ENCODE measurements around the gene LLCFC1. TPM values are rescaled to one million over a fixed set of nuclear protein-coding genes. Genes with fewer than 3 reads are reported as not detected.

LLCFC1 gene
- not detected in 2 replicates for total RNA-seq

DNA sequence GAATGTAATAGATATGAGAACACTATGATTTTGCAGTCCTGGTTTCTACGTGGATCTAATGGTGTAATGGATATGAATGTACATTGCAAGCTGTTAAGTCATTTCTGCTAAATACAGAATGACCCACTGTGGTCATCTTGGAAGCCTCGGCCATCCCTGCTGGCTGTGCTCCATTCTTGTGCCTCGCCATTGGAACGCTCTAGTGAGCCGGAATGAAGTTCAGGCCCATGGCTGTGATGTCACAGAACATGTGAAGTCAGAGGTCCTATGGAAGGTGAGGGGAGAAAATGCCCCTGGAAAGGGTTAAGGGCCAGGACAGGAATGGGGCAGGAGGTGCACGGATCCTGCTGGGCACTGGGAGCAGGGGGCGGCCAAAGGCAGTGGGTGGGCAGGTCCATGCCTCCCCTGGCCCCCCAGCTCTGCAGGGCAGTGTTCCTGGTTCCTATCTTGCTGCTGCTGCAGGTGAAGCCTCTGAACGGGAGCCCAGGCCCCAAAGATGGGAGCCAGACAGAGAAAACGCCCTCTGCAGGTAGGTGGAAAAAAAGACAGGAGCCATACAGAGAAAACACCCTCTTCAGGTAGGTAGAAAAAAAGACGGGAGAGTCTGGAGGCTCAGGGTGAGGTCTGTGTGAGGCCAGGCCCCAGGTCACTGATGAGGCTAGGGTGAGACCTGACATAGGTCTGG is at the start of gene LLCFC1:
TSS of gene LLCFC1 (plus strand) at position 259 of the 685 bp plus-strand sequence. CDS start at position 397, 138 bp downstream.

DNA sequence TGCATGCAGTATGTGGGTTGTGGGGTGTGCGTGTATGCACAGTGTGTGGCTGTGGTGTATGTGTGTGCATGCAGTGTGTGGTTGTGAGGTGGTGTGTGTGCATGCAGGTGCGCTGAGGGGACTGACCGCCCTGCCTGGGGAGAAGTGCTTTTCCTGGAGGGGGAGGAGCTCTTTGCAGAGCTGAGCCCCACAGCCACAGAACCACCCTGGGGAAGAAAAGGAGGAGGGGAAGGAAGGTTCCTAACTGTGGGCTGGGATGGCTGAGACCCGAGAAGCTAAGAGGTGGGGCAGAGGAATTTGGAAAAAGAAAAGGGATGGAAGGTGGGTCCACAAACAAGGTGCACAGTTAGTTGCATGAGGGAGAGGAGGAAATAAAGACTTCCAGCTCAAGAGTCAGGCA is 5.7 kb upstream of the LLCFC1 start, which contains the start of gene TRPV5:
TSS of gene TRPV5 (minus strand) at position 123 of the 400 bp plus-strand sequence. CDS start 287 bp downstream, outside the sequence.

DNA sequence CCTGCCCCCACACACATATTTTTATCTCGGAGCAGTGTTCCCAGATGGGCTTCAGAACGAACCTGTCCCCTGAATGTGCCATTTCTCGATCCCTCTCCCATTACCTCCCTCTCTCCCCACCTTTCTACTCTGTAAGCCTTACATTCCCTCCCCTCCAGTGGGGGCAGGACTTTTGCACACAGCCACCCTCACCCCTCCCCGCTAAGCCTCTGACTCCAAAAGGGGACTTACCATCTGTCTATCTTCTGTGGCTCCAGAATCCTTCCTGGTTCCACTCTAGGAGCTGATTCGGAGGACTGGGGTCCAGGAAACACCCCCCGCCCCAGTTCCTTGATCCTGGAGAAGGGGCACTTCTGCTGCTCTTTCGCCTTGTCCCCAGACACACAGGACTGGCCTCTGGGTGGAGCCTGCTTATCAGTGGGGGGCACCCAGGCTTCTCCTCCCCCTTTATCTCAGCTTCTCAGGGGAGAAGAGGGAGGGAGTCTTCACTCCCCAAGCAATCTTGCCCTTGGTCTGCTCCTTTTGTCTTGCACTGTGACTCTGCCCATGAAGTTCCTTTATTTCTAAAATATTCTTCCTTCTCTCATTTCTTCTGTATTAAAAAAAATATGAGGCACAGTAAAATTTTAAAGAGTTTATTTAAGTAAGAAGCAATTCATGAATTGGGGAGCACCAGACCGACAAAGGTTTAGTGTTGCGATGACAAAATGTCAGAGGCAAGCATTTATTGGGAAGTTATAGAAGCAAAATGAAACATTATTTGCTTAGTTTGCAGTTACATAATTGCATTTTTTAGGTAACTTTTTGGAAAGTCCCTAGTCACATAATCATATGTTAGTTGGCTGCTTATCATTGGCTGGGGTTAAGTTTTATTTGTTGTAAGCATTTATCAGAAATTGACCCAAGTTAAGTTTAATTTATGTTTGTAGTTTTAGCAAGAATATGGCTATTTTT is 23.0 kb downstream of the LLCFC1 start, which contains the start of gene KEL:
TSS of gene KEL (minus strand) at position 391 of the 954 bp plus-strand sequence. CDS start at position 234, 157 bp downstream.

Other genes starting within 250 kb of the LLCFC1 start
- gene PRSS1, start 190.0 kb upstream of the LLCFC1 start, total RNA-seq, result not detected in 2 replicates
- gene PRSS2, start 168.5 kb upstream of the LLCFC1 start, total RNA-seq, result 1.00 TPM in 1 of 2 replicates, not detected in the other
- 42.4 and 74.3 TPM in 2 replicates for gene EPHB6, start 84.4 kb upstream of the LLCFC1 start, total RNA-seq
- not detected in 2 replicates for gene TRPV6, start 53.7 kb upstream of the LLCFC1 start, total RNA-seq
- gene TRPV5, start 5.7 kb upstream of the LLCFC1 start, total RNA-seq, result not detected in 2 replicates
- 0.05 TPM in 1 of 2 replicates, not detected in the other for gene KEL, start 22.9 kb downstream of the LLCFC1 start, total RNA-seq
- gene OR9A2, start 87.6 kb downstream of the LLCFC1 start, total RNA-seq, result not detected in 2 replicates
- not detected in 2 replicates for gene OR6V1, start 112.9 kb downstream of the LLCFC1 start, total RNA-seq
- gene PIP, start 192.6 kb downstream of the LLCFC1 start, total RNA-seq, result not detected in 2 replicates
- not detected in 2 replicates for gene TAS2R39, start 243.9 kb downstream of the LLCFC1 start, total RNA-seq

All from cardiac ventricle fibroblast (primary cell).